ENCODE measurements around the gene EVPL. TPM values are rescaled to one million over a fixed set of nuclear protein-coding genes. Genes with fewer than 3 reads are reported as not detected.

EVPL gene
- total RNA-seq, 1 donor from 2014 or later = under 0.01 TPM

DNA sequence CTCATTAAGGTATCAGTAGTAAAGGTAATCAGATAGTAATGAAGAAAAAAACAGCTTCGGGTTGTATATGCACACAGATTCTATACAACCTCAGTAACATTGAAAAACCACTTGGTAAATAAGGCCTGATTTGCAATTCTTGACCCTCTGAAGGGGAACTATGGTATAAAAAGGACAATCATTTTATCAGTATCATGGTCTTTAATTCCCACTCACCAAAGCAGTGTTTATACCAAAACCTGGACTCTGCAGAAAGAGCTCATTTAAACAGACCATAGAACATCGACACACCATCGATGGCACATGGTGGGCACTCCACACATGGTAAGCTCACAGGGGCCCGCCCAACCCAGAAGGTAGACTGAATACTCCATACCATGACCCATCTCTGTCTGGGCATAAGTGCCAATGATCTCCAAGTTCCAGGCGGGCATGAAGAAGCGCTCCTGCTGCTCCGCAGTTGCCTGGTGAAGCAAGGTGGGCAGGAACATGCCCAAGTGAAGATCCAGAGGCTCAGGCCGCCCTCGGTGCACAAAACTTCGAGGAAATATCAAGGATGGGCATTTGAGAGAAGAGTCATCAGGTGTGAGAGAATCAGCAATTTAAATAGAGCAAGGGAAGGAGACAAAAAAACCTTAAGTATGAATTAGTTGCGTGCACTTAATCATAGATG lies 67.1 kb downstream of the EVPL start:
- DNase-seq (ENCODE audit: low read depth in 2 of 2) = no peak

- no peak for DNase-seq (ENCODE audit: low read depth in 2 of 2)
Observed at GRCh38 chr17:75959051-75959838, 67.9 kb downstream of the EVPL start.

Other genes with a start within 250 kb of the EVPL start
- gene UNK, start 242.5 kb downstream of the EVPL start, total RNA-seq = 6.3 and 13.1 TPM in 2 replicates
- 2.8 and 2.9 TPM in 2 replicates for gene UNC13D, start 182.9 kb downstream of the EVPL start, total RNA-seq
- 22.3 and 33.9 TPM in 2 replicates for gene WBP2, start 172.0 kb downstream of the EVPL start, total RNA-seq
- gene TRIM47, start 148.7 kb downstream of the EVPL start, total RNA-seq = 58.4 and 74.0 TPM in 2 replicates
- gene TRIM65, start 130.4 kb downstream of the EVPL start, total RNA-seq = 23.0 and 31.9 TPM in 2 replicates
- 25.0 and 35.4 TPM in 2 replicates for gene MRPL38, start 122.4 kb downstream of the EVPL start, total RNA-seq
- 3.5 and 3.9 TPM in 2 replicates for gene FBF1, start 86.3 kb downstream of the EVPL start, total RNA-seq
- 39.3 and 51.2 TPM in 2 replicates for gene ACOX1, start 48.1 kb downstream of the EVPL start, total RNA-seq
- 20.7 and 31.5 TPM in 2 replicates for gene TEN1, start 48.1 kb downstream of the EVPL start, total RNA-seq
- 0.13 and 0.76 TPM in 2 replicates for gene CDK3, start 26.5 kb downstream of the EVPL start, total RNA-seq
- 22.6 and 28.7 TPM in 2 replicates for gene SRP68, start 45.2 kb upstream of the EVPL start, total RNA-seq
- under 0.01 TPM in 2 replicates for gene GALR2, start 47.5 kb upstream of the EVPL start, total RNA-seq
- gene ZACN, start 51.9 kb upstream of the EVPL start, total RNA-seq = not detected in 2 replicates
- 58.8 and 89.9 TPM in 2 replicates for gene EXOC7, start 76.5 kb upstream of the EVPL start, total RNA-seq
- not detected in 2 replicates for gene FOXJ1, start 113.9 kb upstream of the EVPL start, total RNA-seq
- gene RNF157, start 213.2 kb upstream of the EVPL start, total RNA-seq = 0.26 and 0.63 TPM in 2 replicates
- 6.8 and 7.8 TPM in 2 replicates for gene UBALD2, start 238.0 kb upstream of the EVPL start, total RNA-seq

All from dermis microvascular lymphatic vessel endothelial cell (primary cell).